Measurements from ENCODE around the gene EDIL3.

GRCh38 chr5:83925955-83926337 lies 458.7 kb downstream of the EDIL3 start:
- no peak for TF ChIP-seq HNF4G (IDR thresholded peaks at IDR 0.05; ENCODE audit: borderline replicate concordance, low read depth, low read length)
- TF ChIP-seq HNF4G (CRISPR knock-in tag; IDR thresholded peaks at IDR 0.05; ENCODE audit: borderline replicate concordance, low read depth): no peak
- no peak for TF ChIP-seq CTCF (CRISPR knock-in tag; IDR thresholded peaks at IDR 0.05)

Measured in HepG2 (cell line).